ENCODE results near the gene STRADA. TPM values are rescaled to one million over a fixed set of nuclear protein-coding genes. Genes with fewer than 3 reads are reported as not detected.

The STRADA gene
- polyA plus RNA-seq, 3 donors = 12.5 to 51.9 (median 19.8) TPM

DNA sequence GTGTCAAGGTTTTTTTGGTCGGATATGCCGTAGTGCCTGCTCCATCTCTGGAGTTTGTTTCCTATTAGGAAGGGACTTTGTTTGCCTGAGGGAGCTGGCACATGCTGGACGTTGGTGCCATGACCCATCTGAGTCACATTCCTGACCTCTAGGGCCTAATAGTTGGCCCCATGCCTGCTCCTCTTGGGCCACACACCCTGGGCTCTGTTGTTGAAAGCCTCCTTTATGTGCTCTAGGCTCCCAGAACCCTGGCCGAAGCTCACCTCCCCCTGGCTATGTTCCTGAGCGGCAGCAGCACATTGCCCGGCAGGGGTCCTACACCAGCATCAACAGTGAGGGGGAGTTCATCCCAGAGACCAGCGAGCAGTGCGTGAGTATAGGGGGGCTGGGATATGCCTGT is 60.1 kb downstream of the STRADA start:
- peaks cover 44% of the 10 kb centered on the region for H3K79me2 ChIP-seq (ENCODE audit: insufficient read depth, low read length)
- peaks cover 96 to 100% of the 10 kb centered on the region in 2 donors for H3K36me3 ChIP-seq (replicated peaks in 1 of 2; ENCODE audit: control insufficient read depth in 1 of 2, insufficient read depth in 2 of 2, low read length in 2 of 2)
- H3K36me3 Mint-ChIP-seq = peaks cover 95 to 99% of the 10 kb centered on the region in 2 donors
- H3K27ac Mint-ChIP-seq = peak overlapping the region in 4 of 7 donors; percentile 30 to 85 (median 69)
- H3K4me2 ChIP-seq (replicated peaks; ENCODE audit: extremely low read depth, low read length, poor library complexity, severe bottlenecking) = no peak overlapping the region
- intact Hi-C loops (cut with micrococcal nuclease) = no loop called here
- H3K27me3 Mint-ChIP-seq (ENCODE audit: low read depth in 3 of 3) = peaks cover 0 to 2% (median 0%) of the 10 kb centered on the region in 3 donors
- H3K27ac ChIP-seq (ENCODE audit: low read depth in 1 of 2, low read length in 2 of 2) = peak overlapping the region in 1 of 2 donors; percentile 66
- H3K9me3 ChIP-seq (replicated peaks in 1 of 2; ENCODE audit: control insufficient read depth in 1 of 2, insufficient read depth in 1 of 2, low read length in 2 of 2) = no peaks in the 10 kb centered on the region
- WGBS (ENCODE audit: insufficient coverage) = 100% methylated on average over 8 of the region's 8 CpGs
- TF ChIP-seq, protein P1, sequence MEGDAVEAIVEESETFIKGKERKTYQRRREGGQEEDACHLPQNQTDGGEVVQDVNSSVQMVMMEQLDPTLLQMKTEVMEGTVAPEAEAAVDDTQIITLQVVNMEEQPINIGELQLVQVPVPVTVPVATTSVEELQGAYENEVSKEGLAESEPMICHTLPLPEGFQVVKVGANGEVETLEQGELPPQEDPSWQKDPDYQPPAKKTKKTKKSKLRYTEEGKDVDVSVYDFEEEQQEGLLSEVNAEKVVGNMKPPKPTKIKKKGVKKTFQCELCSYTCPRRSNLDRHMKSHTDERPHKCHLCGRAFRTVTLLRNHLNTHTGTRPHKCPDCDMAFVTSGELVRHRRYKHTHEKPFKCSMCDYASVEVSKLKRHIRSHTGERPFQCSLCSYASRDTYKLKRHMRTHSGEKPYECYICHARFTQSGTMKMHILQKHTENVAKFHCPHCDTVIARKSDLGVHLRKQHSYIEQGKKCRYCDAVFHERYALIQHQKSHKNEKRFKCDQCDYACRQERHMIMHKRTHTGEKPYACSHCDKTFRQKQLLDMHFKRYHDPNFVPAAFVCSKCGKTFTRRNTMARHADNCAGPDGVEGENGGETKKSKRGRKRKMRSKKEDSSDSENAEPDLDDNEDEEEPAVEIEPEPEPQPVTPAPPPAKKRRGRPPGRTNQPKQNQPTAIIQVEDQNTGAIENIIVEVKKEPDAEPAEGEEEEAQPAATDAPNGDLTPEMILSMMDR (IDR thresholded peaks at IDR 0.05) = no peak
- H3K9me3 Mint-ChIP-seq = peaks cover 0 to 7% (median 0%) of the 10 kb centered on the region in 7 donors
- no peak overlapping the region for H3K4me3 ChIP-seq (replicated peaks in 1 of 3; ENCODE audit: low read depth in 2 of 3, low read length in 3 of 3)
- H3K4me3 Mint-ChIP-seq = no peak overlapping the region
- no peak overlapping the region for H2AFZ ChIP-seq (ENCODE audit: insufficient read depth, low read depth, low read length, poor library complexity, severe bottlenecking)
- H3K27me3 ChIP-seq (ENCODE audit: control insufficient read depth in 2 of 2, insufficient read depth in 2 of 2, low read length in 2 of 2) = no peaks in the 10 kb centered on the region
- peaks cover 19% of the 10 kb centered on the region for H3K4me1 Mint-ChIP-seq
- H3K4me1 ChIP-seq (ENCODE audit: control insufficient read depth in 1 of 2, insufficient read depth in 2 of 2, low read length in 2 of 2) = peaks cover 0 to 13% of the 10 kb centered on the region in 2 donors
- peaks cover 100% of the 10 kb centered on the region for H4K20me1 ChIP-seq (ENCODE audit: insufficient read depth, low read length)
- no peak for DNase-seq
- no peak overlapping the region for H3K9ac ChIP-seq (ENCODE audit: insufficient read depth, low read length, poor library complexity, severe bottlenecking)

DNA sequence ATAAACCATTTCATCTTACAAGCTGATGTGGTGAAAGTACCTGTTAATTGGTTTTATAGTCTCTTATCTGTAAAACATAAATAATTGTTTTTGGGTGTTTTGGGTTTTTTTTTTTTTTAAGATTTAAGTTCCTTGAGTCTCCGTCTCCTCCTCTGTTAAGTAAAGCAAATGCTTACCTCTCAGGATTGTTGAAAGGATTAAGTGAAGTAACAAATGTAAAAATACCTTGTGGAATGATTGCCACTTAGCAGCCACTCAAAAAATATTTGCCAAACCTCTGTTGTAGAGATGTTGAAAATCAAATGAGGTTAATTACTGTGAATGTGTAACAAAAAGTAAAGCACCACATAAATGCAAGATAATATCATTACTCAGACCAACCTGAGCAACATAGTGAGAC is 60.9 kb downstream of the STRADA start:
- TF ChIP-seq, protein P1 (IDR thresholded peaks at IDR 0.05) = no peak
- WGBS (ENCODE audit: insufficient coverage) = no CpG with 5 or more reads among the region's 1 CpG
- H3K27ac ChIP-seq (ENCODE audit: low read depth in 1 of 2, low read length in 2 of 2) = no peak overlapping the region
- H3K79me2 ChIP-seq (ENCODE audit: insufficient read depth, low read length) = peaks cover 46% of the 10 kb centered on the region
- no peak overlapping the region for H3K4me3 Mint-ChIP-seq
- no peak overlapping the region for H3K9ac ChIP-seq (ENCODE audit: insufficient read depth, low read length, poor library complexity, severe bottlenecking)
- H3K36me3 Mint-ChIP-seq = peaks cover 93 to 99% of the 10 kb centered on the region in 2 donors
- no peaks in the 10 kb centered on the region for H3K27me3 ChIP-seq (ENCODE audit: control insufficient read depth in 2 of 2, insufficient read depth in 2 of 2, low read length in 2 of 2)
- peaks cover 23% of the 10 kb centered on the region for H3K4me1 Mint-ChIP-seq
- H3K27ac Mint-ChIP-seq = peak overlapping the region in 1 of 7 donors; percentile 72
- H3K9me3 Mint-ChIP-seq = peaks cover 0 to 7% (median 0%) of the 10 kb centered on the region in 7 donors
- no peak overlapping the region for H3K4me2 ChIP-seq (replicated peaks; ENCODE audit: extremely low read depth, low read length, poor library complexity, severe bottlenecking)
- peaks cover under 1 to 16% of the 10 kb centered on the region in 2 donors for H3K4me1 ChIP-seq (ENCODE audit: control insufficient read depth in 1 of 2, insufficient read depth in 2 of 2, low read length in 2 of 2)
- H3K9me3 ChIP-seq (replicated peaks in 1 of 2; ENCODE audit: control insufficient read depth in 1 of 2, insufficient read depth in 1 of 2, low read length in 2 of 2) = no peaks in the 10 kb centered on the region
- peaks cover 96 to 100% of the 10 kb centered on the region in 2 donors for H3K36me3 ChIP-seq (replicated peaks in 1 of 2; ENCODE audit: control insufficient read depth in 1 of 2, insufficient read depth in 2 of 2, low read length in 2 of 2)
- peaks cover 100% of the 10 kb centered on the region for H4K20me1 ChIP-seq (ENCODE audit: insufficient read depth, low read length)
- intact Hi-C loops (cut with micrococcal nuclease) = no loop called here
- peaks cover 0 to 2% (median 0%) of the 10 kb centered on the region in 3 donors for H3K27me3 Mint-ChIP-seq (ENCODE audit: low read depth in 3 of 3)
- no peak overlapping the region for H3K4me3 ChIP-seq (replicated peaks in 1 of 3; ENCODE audit: low read depth in 2 of 3, low read length in 3 of 3)
- DNase-seq = no peak
- H2AFZ ChIP-seq (ENCODE audit: insufficient read depth, low read depth, low read length, poor library complexity, severe bottlenecking) = no peak overlapping the region
